Activated CD4-positive, alpha-beta T cell treated with anti-CD3 and anti-CD28 coated beads, Interleukin-2, amount 50 U/mL, for 48 hours (primary cell): Measurements from ENCODE around the gene TRIM29.
"Not testable (repeated sequence)": the region's sequence is repeated elsewhere in the genome, so short reads cannot be mapped to it uniquely, and the experiment has no call there.

Source experiments
- DNase-seq, 2 experiments: peaks; one replicate each; pipeline ENCODE4 v3.0.0-alpha.2; 2020

Gene TRIM29

DNA sequence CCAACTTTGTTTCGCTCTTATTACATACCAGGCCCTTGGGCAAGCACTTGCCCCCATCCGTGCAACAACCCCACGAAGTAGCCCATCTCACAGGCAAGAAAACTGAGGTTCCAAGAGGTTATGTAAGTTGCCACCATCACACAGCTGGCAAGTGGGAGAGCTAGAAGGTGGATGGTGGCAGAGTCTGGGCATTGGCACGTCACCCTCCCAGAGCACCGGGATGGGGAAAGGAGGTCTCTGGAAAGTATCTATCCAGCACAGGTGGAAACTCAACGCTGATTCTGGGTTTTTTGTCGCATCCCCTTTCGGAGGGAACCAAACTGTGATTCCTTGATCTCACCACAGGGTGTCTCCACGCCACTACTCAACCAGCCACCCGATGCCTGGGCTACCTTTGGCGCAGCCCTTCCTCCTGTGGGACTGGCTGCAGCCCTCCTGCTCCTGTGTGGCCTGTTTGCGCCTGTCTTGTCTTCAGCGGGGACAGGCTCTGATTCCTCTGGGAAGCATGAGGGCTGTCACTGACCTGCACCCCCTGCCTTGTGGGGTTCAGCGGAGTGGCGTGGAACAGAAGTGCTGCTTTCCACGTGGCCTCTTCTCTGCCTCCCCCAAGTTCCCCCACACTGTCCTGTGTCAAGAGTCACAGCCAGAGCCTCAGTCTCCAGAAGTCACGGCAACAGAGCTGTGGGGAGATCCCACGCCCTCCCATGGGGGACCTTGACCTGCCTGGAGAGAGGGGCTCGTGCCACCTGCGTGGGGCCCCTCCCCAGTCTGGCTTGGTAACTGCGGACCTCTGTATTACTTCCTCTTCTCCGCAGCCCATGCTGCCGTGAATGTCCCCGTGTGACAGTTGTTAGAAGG, 34.4 kb upstream of the TRIM29 start:
- peak; percentile 49 to 60 for DNase-seq

DNA sequence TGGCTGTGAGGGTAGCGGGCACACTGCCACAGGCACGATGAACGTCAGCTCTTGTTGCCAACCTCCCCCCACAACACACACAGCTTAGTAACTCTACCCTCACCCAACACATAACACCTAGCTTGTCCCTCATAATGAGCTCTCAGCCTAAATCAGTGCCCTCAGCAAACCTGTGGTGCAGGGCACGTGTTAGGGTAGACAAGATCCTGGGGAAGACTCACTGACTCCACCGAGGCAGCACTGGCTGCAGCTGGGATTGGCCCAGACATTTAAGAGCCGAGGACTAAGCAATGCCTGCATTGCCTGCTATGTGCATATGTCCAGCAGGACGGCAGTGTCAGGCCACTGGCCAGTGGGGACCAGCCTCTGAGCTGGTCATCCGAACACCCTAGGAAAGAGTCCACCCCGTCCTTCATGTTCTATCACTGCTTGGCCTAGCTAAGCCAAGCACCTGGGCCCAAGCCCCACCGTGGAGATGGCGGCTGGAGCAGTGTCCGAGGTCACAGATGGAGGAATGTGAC, 32.9 kb upstream of the TRIM29 start:
- DNase-seq, result no peak

DNA sequence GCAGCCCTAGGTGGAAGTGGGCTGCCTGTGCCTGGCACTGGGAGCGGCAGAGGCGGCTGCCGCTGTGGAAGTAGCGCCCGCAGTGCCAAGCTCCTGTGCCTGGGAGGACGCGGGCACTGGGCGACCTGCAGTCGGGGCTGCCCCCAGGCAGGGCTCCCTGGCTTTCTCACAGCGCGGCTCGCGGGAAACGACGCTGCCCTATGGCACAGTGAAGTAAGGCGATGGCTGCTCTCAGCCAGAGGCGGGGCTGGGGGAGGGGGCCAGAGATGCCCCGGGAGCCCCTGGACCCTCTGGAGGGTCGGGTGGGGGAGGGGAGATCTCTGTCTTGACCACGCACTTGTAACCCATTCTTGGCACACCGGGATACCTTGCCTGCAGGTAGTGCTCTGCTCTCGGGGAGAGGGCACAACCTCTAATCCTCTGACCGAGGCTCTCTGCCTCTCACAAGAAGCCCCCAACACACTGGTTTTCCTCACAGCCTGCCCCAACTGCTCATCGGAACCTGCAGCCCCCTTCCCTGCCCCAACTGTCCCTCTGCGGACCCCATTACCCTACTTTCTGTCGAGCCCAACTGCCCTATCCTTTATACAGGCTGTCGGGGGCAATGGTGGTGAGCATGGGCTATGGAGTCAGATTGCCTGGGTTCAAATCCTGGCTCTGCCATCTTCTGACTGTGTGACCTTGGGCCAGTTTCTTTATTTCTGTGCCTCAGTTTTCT, 32.2 kb upstream of the TRIM29 start:
- no peak for DNase-seq

DNA sequence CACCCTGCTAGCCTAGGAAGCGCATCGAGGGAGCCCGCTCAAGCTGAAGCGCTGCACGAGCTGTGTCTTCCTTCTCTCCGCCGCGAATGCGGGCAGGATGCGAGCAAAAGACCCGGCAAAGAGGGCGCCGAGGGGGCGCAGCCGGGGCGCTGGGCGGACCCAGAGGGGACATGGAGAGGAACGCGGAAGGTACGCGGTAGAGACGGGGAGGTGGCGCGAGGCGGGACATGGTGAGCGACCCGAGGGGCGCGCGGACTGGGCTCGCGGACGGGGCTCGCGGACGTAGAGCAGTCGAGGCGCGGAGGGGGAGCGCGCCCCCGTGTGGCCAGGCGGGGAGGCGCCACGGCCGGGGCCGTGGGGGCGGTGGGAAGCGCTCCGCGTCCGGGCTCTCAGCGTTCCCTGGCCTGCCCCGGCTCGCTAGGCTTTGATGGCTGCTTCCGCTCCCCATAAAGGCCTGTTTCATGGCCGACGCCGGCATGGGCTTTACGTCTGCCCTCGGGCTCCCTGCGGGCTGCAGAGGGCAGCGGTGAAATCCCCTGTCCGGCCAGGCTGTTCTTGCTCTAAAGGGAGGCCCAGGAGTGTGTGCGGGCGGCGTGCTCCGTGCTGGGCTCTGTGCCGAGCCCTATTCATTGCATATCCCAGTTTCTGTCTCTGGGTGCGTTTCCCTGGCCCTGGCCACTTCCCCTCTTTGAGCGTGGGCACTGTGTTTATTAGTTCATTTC, 31.2 kb upstream of the TRIM29 start:
- DNase-seq, result peak; percentile 67 to 74

DNA sequence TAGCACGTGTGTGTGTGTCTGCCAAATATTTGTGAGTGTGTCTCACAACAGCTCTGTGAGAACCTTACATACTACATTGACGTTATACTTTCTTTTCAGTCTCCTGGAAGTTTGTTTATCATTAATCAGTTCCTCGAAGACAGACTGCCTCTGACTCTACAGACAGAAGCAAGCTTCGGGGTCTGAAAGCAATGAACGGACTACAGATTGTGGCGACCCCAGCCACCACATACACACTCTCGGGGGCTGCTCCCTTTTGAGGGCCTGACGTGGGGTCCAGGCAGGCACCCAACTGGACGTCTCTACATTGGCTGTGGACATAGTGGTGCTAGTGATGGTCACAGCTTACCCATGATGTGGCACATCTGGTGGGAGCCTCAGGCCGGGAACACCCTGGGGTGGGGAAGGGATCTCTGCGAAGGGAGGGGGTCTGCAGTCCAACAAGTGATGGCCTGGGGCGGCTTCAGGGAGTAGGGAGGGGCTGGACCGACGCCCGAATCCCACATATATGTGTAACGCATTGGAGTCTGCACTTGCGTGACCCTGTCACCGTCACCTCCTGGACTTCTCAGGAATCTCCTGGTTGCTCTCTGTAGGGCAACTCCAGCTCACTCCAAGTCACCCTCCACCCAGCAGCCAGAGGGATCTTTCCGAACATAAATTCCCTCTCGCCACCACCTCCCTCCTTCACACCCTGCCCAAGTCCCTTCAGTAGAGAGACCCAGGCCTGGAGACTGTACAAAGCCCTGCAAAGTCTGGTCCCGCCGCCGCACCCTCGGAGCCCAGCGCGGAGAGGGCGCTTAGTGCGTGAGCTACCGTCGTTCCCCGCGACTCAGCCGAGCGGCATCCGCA, 30.4 kb upstream of the TRIM29 start:
- no peak for DNase-seq

DNA sequence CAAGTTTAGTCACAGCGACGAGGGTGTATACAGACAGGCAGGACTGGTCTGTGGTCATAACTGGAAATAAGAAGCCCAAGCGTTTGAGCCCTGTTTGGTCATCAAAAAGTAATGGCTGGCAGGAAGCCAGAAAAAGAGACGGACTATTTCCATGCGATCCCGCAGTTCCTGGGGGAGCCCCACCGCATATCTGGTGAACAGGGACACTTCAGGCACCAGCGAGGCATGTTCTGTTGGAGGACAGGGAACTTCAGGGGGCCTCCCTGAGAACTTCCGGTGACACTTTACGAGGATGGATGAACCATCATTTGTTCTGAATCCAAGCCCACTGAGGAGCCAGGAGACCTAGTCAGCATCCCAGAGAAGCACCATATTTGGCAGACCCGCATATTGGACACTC, 29.7 kb upstream of the TRIM29 start:
- no peak for DNase-seq

DNA sequence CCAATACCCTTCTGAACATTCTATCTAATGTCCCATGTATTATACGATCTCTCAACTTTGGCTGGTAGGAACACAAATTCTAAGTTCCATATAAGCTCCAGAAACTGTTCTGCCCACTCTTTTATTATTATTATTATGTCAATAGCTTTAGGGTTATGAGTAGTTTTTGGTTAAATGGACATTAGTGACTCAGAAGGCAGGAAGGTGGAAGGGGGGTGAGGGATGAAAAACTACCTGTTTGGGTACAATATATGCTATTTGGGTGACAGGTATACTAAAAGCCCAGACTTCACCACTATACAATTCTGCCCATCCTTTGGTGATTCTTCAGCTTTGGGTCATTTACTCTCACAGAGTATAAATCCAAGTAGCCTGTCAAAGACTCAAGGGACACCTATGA, 22.5 kb upstream of the TRIM29 start:
- DNase-seq, result no peak

DNA sequence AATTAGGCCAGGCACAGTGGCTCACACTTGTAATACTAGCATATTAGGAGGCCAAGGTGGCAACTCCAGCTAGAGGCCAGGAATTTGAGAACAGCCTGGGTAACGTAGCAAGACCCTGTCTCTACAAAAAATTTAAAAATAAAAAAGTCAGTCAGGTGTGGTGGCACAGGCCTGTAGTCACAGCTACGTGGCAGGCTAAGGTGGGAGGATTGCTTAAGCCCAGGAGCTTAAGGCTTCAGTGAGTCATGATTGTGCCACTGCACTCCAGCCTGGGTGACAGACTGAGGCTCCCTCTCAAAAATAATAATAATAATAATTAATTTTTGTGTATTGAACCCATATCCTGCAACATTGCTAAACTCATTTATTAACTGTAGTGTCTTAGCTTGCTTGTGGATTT, 15.3 kb upstream of the TRIM29 start:
- no peak for DNase-seq

DNA sequence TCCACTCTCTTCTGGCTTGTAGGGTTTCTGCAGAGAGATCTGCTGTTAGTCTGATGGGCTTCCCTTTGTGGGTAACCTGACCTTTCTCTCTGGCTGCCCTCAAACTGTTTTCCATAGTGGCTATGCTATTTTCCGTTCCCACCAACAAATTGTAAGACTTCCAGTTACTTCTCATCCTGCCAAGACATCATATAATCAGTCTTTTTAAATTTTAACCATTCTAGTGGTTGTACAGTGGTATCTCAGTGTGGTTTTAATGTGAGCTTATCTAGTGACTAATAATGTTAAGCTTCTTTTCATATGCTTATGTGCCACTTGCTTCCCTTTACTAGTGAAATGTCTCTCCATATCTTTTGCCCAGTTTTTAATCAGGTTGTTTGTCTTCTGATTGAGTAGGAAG, 13.6 kb upstream of the TRIM29 start:
- DNase-seq, result no peak

DNA sequence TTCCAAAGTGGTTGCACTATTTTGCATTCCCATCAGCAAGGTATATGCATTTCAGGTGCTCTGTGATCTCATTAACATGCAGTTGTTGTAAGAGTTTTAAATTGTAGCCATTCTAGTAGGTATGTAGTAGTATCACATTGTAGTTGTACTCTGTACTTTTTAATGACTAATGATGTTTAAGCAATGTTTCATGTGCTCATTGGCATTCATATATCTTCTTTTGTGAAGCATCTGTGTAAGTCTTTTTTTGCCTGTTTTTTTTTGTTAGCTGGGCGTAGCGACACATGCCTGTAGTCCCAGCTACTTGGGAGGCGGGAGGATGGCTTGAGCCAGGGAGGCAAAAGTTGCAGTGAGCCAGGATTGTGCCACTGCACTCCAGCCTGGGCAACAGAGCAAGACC, 11.3 kb upstream of the TRIM29 start:
- DNase-seq, result no peak

DNA sequence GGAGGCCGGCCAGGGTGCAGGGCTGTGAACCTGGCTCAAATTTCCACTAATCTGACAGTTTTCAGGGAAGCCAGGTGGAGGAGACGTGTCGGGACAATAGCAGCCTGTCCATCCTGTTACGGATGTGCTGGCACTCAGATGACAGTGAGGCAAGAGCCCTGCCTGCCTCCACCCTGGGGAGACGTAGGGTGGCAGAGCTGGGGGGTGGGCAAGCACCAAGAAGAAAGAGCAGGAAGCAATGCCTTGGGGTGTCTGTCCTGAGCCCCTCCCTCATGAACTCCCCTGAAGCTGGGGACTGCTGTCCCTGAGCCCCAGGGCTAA, 10.0 kb upstream of the TRIM29 start:
- DNase-seq, result no peak

DNA sequence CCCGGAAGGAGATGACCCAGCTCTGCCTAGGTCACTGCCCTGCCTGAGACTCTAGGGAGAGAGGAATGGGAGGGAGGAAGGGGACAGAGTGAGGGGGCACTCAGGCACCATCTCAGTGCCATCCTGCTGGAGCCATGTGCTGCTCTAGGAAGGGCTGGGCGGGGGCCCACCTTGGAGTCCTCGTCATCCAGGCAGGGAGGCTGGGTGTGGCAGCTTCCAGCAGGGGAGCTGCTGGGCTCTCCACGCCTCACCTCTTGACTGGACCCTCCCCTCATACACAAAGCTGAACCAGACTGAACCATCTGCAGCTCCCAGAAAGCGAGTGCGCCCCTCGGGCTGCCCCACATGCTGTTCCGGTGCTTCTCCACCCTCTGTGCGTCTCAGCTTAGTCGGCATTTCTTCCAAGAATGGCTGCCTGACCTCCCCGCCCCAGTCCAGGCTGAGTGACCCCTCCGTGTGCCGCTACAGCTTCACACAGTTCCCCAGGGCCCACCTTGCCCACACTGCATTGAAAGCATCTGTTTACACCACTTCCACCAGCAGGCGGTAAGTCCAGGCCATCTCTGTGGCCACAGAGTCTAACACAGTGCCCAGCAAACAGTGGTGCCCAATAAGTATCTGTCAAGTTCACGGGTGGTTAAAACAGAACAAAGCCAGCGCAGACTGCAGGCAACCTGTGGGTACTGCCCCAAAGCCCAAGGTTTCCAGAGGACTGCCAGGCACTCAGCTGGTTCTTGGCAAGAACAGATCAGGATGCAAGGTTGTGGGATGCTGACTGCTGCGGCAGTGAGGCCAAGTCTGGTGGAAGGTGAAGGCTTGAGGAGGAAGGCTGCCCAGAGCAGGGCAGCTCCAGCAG, 9.4 kb upstream of the TRIM29 start:
- no peak for DNase-seq

DNA sequence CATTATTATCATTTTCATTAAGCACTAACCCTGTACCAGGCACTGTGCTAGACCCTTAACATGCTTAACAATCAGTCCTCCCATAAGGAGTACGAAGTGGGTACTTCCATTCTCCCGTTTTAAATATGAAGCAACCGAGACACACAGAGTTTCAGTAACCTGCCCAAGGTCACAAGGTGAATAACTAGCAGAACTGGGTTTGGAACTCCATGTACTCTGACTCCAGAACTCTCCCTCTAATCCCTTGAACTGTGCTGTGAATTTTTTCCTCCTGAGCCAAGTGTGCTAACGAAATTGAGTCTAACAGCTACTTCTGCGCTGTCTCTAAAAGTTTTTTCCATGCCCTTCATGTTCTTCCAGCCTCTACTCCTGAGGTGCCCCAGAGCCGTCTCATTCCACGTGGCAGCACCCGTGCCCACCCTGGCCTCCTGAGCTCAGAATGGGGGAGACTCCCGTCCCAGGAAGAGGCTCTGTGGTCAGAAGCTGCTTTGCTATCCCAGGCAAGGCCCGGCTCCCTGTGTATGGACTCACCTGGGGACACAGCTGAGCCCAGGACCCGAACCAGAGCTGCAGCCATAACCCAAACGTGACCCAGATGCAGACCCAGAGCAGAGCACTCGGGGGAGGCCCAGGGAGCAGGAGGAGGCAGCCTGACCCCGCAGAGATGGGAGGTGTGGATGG, 8.6 kb upstream of the TRIM29 start:
- no peak for DNase-seq

DNA sequence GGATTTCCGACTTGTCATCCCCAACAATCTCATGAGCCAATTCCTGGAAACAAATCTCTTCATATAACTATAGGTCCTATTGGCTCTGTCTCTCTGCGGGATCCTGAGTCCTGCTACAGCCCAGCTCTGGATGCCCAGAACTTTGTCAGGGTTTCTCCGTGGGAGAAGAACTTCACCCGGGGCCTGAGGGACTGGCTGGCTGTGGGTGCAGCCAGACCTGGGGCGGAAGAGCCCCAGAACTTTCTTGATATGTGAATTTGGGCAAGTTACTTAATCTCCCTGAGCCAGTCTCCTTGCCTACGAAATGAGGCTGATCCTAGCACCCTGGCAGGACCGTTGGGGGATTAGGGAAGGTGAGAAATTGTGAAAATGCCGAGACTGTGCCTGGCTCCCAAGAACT, 6.6 kb upstream of the TRIM29 start:
- no peak for DNase-seq

DNA sequence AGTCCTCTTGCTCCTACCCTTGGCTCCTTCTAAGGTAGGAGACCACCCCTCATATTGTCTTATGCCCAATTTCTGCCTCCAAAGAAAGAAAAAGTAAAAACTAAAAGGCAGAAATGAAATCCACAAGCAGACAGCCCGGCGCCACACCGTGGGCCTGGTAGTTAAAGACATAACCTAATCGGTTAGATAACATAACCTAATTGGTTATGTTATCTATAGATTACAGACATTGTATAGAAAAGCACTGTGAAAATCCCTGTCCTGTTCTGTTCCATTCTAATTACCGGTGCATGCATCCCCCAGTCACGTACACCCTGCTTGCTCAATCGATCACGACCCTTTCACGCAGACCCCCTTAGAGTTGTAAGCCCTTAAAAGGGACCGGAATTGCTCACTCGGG, 5.6 kb upstream of the TRIM29 start:
- DNase-seq, result not testable (repeated sequence)

DNA sequence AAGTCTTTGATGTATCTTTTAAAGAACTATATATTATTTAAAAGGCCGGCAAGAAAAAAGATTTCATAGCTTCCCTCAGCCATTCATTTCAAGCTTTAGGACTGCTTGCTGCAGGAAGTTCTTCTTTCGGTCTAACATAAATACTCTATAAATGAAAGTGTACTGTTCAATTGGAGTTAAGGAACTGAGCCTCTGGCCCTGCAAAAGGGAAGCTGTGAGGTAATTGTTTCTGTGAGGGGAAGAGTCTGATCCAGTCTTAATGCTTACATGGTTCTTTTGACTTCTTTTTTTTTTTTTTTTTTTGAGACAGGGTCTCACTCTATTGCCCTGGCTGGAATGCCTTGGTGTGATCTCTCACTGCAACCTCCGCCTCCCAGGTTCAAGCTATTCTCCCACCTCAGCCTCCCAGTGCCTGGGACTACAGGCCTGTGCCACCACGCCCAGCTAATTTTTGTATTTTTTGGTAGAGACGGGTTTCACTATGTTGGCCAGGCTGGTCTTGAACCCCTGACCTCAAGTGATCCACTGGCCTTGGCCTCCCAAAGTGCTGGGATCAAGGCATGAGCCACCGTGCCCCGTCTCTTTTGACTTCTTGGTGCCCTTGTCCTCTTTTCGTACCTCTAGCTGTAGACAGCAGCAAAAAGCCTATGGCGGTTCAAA, 4.7 kb upstream of the TRIM29 start:
- DNase-seq, result no peak

DNA sequence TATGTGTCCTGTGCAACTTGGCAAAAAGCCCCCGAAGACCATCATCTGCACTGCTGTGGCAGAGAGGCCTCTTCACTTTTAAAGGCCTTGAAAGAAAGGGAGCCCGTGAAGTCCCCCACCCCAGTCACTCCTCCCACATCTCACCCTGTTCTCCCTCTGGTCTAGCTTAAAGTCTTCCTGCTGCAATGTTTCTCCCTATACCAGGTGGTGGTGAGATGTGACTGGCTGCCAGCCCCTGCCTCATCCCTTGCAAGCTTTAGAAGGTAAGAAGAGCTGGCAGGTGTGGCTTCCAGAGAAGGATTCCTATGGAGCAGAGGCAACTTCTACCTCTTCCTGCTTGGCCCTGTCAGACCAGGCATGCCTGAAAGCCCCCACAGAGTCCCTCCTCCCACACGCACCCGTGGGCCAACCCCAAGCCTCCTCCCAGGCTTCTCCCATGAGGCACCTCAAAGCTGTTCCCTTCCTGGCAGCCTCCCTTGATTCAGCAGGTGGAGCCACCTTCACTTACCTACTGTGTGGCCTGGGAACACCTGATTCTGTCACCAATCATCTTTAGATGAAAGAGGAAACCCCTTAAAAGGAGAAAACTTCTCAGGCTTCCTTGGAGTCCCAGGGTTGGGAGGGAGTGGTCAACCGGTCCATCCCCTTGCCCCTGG, 4.0 kb upstream of the TRIM29 start:
- no peak for DNase-seq

DNA sequence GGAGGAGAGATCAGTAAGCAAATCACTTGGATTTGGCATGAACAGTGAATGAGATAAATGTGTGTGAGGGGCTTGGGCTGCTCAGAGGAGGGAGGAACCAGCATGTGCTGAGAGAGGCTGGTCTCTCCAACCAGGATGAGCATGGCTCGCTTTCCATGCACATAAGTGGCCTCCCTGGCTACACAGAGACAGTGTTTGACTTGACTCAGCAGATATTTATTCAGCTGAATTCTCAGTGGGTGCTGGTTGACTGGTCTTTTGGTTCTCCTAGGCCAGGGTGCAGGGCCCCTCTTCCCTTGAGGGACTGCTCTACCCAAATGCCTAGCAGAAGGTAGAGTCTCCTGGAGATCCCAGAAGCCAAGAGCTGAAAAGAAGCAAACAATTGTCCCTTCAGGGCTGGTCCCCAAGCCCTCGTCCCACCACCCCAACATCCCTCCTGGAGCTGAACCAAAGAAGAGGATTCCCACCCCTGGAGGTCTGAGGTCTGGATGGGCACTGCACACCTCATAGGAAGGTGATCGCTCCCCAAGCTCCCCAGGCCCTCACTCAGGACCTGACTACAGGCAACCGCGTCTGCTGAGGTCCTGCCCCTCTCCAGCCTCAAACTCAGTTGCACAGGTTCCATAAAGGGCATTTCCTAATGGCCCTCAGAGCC, 3.3 kb upstream of the TRIM29 start:
- no peak for DNase-seq

DNA sequence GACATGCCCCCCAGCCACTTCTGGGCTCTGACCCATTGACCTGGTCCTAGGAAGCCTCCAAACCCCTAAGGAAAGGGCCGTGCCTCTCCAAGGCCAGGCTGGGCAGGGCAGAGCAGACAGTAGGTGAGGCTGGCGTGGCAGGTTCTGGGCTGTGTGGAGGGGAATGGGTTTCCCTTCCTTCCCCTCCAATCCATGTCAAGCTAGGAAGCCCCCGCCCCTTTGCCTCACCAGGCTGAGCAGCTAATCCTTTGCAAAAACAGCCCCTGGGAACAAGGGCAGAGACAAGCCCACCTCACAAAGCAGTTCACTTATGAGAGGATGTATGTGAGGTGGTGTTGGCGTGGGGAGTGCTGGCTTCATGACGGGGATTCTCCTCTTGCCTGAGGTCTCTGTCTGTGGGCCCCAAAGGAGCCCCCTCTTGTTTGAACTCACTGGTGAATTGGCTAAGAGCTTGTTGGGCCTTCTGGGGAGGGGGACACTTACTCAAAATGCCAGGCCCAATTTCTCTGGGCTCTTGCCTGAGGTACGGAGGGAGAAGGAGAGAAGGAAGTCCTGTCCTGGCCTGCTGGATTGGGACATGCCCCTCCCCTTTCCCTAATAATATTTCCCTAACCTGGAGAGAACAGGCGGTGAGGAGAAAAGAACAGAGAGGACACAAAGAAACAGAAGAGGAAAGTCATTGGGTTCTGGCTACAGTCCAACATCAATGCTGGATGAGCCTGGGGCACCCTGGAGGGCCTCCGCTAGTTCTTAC, 1.6 kb upstream of the TRIM29 start:
- DNase-seq, result no peak
